Right forelimb (tissue), 1 donor: ENCODE results near the gene GLUL.
"Not testable (repeated sequence)": the region's sequence is repeated elsewhere in the genome, so short reads cannot be mapped to it uniquely, and the experiment has no call there.

Experiments
- DNase-seq: peaks from one replicate; pipeline ENCODE4 v3.0.0-alpha.2; 2018

GLUL gene

GRCh38 chr1:182359645-182360044 is 31.9 kb downstream of the GLUL start:
- DNase-seq, result no peak

- DNase-seq, result no peak
Measured at GRCh38 chr1:182357913-182358312, 33.7 kb downstream of the GLUL start.

- DNase-seq, result no peak
Measured at GRCh38 chr1:182357171-182357570, 34.4 kb downstream of the GLUL start.

- DNase-seq, result no peak
Measured at GRCh38 chr1:182355723-182356098, 35.9 kb downstream of the GLUL start.

GRCh38 chr1:182351790-182352364 is 39.7 kb downstream of the GLUL start:
- DNase-seq, result no peak

GRCh38 chr1:182350839-182351238 is 40.8 kb downstream of the GLUL start:
- no peak for DNase-seq

- DNase-seq, result no peak
Measured at GRCh38 chr1:182348961-182349747, 42.4 kb downstream of the GLUL start.

- DNase-seq, result no peak
Measured at GRCh38 chr1:182347019-182347418, 44.6 kb downstream of the GLUL start.

GRCh38 chr1:182340233-182341058 is 51.1 kb downstream of the GLUL start:
- DNase-seq, result no peak

GRCh38 chr1:182339684-182340083 is 51.9 kb downstream of the GLUL start:
- DNase-seq, result no peak

- no peak for DNase-seq
Measured at GRCh38 chr1:182338806-182339370, 52.7 kb downstream of the GLUL start.

- DNase-seq, result no peak
Measured at GRCh38 chr1:182337736-182338571, 53.6 kb downstream of the GLUL start.

GRCh38 chr1:182335771-182336566 is 55.6 kb downstream of the GLUL start:
- no peak for DNase-seq

- not testable (repeated sequence) for DNase-seq
Measured at GRCh38 chr1:182333071-182333571, 58.5 kb downstream of the GLUL start.

GRCh38 chr1:182332261-182333060 is 59.1 kb downstream of the GLUL start:
- no peak for DNase-seq
